HG02642 (cell line): ENCODE results near the gene PRAC1.

Experiments used
- ATAC-seq: cut with Tn5 transposase; IDR thresholded peaks from one replicate; pipeline ENCODE4 v1.9.1; 2021; ENCODE audit warnings: mild to moderate bottlenecking; ENCODE audit not compliant: unreplicated experiment, poor library complexity

PRAC1 gene

GRCh38 chr17:48747445-48748363 lies 25.4 kb upstream of the PRAC1 start:
- no peak for ATAC-seq

GRCh38 chr17:48746916-48747444 lies 24.7 kb upstream of the PRAC1 start:
- ATAC-seq, result no peak

- ATAC-seq, result no peak
Measured at GRCh38 chr17:48745381-48746275, 23.3 kb upstream of the PRAC1 start.

- no peak for ATAC-seq
Measured at GRCh38 chr17:48740537-48740936, 18.2 kb upstream of the PRAC1 start.

GRCh38 chr17:48738803-48739526 lies 16.6 kb upstream of the PRAC1 start:
- no peak for ATAC-seq

- no peak for ATAC-seq
Measured at GRCh38 chr17:48738424-48738802, 16.1 kb upstream of the PRAC1 start.

GRCh38 chr17:48737330-48738043 lies 15.2 kb upstream of the PRAC1 start:
- no peak for ATAC-seq

GRCh38 chr17:48735062-48735351 lies 12.7 kb upstream of the PRAC1 start:
- ATAC-seq, result no peak

GRCh38 chr17:48734333-48735061 lies 12.2 kb upstream of the PRAC1 start:
- ATAC-seq, result no peak

GRCh38 chr17:48733632-48734328 lies 11.5 kb upstream of the PRAC1 start:
- ATAC-seq, result no peak

- no peak for ATAC-seq
Measured at GRCh38 chr17:48732688-48733629, 10.6 kb upstream of the PRAC1 start.

- ATAC-seq, result no peak
Measured at GRCh38 chr17:48731355-48731754, 9.0 kb upstream of the PRAC1 start.

GRCh38 chr17:48730240-48730550 lies 7.9 kb upstream of the PRAC1 start:
- ATAC-seq, result no peak

- no peak for ATAC-seq
Measured at GRCh38 chr17:48729335-48730239, 7.3 kb upstream of the PRAC1 start.

GRCh38 chr17:48728232-48729231 lies 6.2 kb upstream of the PRAC1 start, which contains the start of gene HOXB13:
Gene HOXB13 (minus strand): TSS chr17:48728750. CDS start chr17:48728593, 157 bp downstream.
- ATAC-seq, result no peak
